SK-N-SH treated with all-trans-retinoic acid at 6 μM for 48 hours (cell line): ENCODE measurements around the gene STX18.

ENCODE experiments used
- ARNTL ChIP-seq: fragments of 450-650 bp; formaldehyde crosslinking; IDR thresholded peaks from 2 replicates; pipeline ENCODE4 v1.5.0; 2020; ENCODE audit warnings: low read depth, mild to moderate bottlenecking, moderate library complexity, borderline replicate concordance
- ESRRG ChIP-seq: fragments of 250-450 bp; sonication (Bioruptor Pico); IDR thresholded peaks from 2 replicates; pipeline ENCODE4 v1.6.1; 2021; ENCODE audit warnings: mild to moderate bottlenecking
- GLIS3 ChIP-seq: fragments of 250-450 bp; sonication (Bioruptor Pico); IDR thresholded peaks from 2 replicates; pipeline ENCODE4 v1.5.0; 2020; ENCODE audit warnings: mild to moderate bottlenecking, moderate library complexity
- PPARA ChIP-seq: fragments of 250-450 bp; sonication (Bioruptor Pico); IDR thresholded peaks from 2 replicates; pipeline ENCODE4 v1.5.0; 2020; ENCODE audit warnings: mild to moderate bottlenecking, borderline replicate concordance
- ZC3H10 ChIP-seq: fragments of 250-450 bp; sonication (Bioruptor Pico); IDR thresholded peaks from 2 replicates; pipeline ENCODE4 v1.5.1; 2021; ENCODE audit warnings: mild to moderate bottlenecking, moderate library complexity
- ZFP30 ChIP-seq: fragments of 450-650 bp; formaldehyde crosslinking; IDR thresholded peaks from 2 replicates; pipeline ENCODE4 v1.5.0; 2022; ENCODE audit warnings: mild to moderate bottlenecking, moderate library complexity
- TF ChIP-seq, protein P1 (sequence below): fragments of 250-450 bp; sonication (Bioruptor Pico); IDR thresholded peaks from 2 replicates; pipeline ENCODE4 v1.8.0; 2021; ENCODE audit warnings: low read depth, mild to moderate bottlenecking, moderate library complexity, borderline replicate concordance
- TF ChIP-seq, protein P2 (sequence below): fragments of 250-450 bp; sonication (Bioruptor Pico); IDR thresholded peaks from 2 replicates; pipeline ENCODE4 v1.8.0; 2020; ENCODE audit warnings: mild to moderate bottlenecking, moderate library complexity, borderline replicate concordance

DNA sequence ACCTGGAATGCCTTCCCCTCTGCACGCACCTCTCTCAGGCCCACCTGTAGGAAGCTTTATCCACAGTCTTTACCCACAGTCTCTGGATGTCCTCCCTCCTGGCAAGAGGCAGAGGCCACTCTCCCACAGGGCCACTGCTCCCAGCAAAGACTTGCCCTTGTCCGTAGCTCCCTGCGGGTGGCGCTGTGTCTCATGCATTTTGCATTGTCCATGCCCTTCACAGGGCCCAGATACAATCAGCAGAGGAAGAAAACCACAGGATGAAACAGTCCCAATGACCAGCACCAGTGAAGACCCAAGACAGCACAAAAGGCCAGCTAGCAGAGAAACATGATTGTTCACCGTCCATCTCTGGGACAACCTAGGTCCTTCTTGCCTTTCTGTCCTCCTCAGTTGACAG lies 157.0 kb downstream of the STX18 start:
- TF ChIP-seq GLIS3 (CRISPR knock-in tag) = no peak
- no peak for TF ChIP-seq ZC3H10 (CRISPR knock-in tag)
- no peak for TF ChIP-seq ESRRG
- TF ChIP-seq ARNTL = no peak
- no peak for TF ChIP-seq ZFP30 (CRISPR knock-in tag)
- no peak for TF ChIP-seq PPARA (CRISPR knock-in tag)
- TF ChIP-seq, protein P1, sequence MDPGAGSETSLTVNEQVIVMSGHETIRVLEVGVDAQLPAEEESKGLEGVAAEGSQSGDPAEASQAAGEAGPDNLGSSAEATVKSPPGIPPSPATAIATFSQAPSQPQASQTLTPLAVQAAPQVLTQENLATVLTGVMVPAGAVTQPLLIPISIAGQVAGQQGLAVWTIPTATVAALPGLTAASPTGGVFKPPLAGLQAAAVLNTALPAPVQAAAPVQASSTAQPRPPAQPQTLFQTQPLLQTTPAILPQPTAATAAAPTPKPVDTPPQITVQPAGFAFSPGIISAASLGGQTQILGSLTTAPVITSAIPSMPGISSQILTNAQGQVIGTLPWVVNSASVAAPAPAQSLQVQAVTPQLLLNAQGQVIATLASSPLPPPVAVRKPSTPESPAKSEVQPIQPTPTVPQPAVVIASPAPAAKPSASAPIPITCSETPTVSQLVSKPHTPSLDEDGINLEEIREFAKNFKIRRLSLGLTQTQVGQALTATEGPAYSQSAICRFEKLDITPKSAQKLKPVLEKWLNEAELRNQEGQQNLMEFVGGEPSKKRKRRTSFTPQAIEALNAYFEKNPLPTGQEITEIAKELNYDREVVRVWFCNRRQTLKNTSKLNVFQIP (CRISPR knock-in tag) = no peak
- TF ChIP-seq, protein P2, sequence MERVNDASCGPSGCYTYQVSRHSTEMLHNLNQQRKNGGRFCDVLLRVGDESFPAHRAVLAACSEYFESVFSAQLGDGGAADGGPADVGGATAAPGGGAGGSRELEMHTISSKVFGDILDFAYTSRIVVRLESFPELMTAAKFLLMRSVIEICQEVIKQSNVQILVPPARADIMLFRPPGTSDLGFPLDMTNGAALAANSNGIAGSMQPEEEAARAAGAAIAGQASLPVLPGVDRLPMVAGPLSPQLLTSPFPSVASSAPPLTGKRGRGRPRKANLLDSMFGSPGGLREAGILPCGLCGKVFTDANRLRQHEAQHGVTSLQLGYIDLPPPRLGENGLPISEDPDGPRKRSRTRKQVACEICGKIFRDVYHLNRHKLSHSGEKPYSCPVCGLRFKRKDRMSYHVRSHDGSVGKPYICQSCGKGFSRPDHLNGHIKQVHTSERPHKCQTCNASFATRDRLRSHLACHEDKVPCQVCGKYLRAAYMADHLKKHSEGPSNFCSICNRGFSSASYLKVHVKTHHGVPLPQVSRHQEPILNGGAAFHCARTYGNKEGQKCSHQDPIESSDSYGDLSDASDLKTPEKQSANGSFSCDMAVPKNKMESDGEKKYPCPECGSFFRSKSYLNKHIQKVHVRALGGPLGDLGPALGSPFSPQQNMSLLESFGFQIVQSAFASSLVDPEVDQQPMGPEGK (CRISPR knock-in tag) = no peak
